HepG2 (cell line): ENCODE results near the gene SSTR5. TPM values are rescaled to one million over a fixed set of nuclear protein-coding genes. Genes with fewer than 3 reads are reported as not detected.
A peak's percentile ranks its signal among the peaks of the same experiment; 100 is the strongest.

Experiments
- ATM ChIP-seq: fragments of 450-650 bp; IDR thresholded peaks from 2 replicates; pipeline ENCODE4 v1.7.1; 2017; ENCODE audit warnings: mild to moderate bottlenecking, borderline replicate concordance
- EZH2 ChIP-seq: conservative IDR thresholded peaks from 2 replicates; pipeline ENCODE4 v1.6.1; 2012; ENCODE audit warnings: mild to moderate bottlenecking, low read depth, low read length, moderate library complexity
- FOXA3 ChIP-seq: IDR thresholded peaks from 2 replicates; pipeline ENCODE4 v1.6.1; 2016; ENCODE audit warnings: missing genetic modification reagents, missing compliant biosample characterization
- HNRNPK ChIP-seq: fragments of 200-400 bp; formaldehyde crosslinking; IDR thresholded peaks from 2 replicates; pipeline ENCODE4 v1.6.1; 2018; ENCODE audit warnings: low read length, low read depth, moderate library complexity, mild to moderate bottlenecking; ENCODE audit not compliant: poor library complexity, severe bottlenecking
- KDM2A ChIP-seq: sonication (generic); formaldehyde crosslinking; IDR thresholded peaks from 2 replicates; pipeline ENCODE4 v1.4.0; 2020; ENCODE audit warnings: low read depth, missing genetic modification reagents, borderline replicate concordance
- NR2C2 ChIP-seq: sonication (generic); formaldehyde crosslinking; IDR thresholded peaks from 2 replicates; pipeline ENCODE4 v1.4.0; 2020; ENCODE audit warnings: missing genetic modification reagents, mild to moderate bottlenecking, moderate library complexity, borderline replicate concordance
- PHF21A ChIP-seq: sonication (generic); formaldehyde crosslinking; IDR thresholded peaks from 2 replicates; pipeline ENCODE4 v1.5.0; 2020; ENCODE audit warnings: mild to moderate bottlenecking, missing genetic modification reagents
- RFX5 ChIP-seq: IDR thresholded peaks from 2 replicates; pipeline ENCODE4 v1.6.1; 2011; ENCODE audit warnings: low read depth, low read length, improper control_type of control experiment
- SOX5 ChIP-seq: IDR thresholded peaks from 2 replicates; pipeline ENCODE4 v1.6.1; 2016; ENCODE audit warnings: borderline replicate concordance
- SOX6 ChIP-seq, 2 experiments: fragments of 450-650 bp in 1 of 2; sonication (generic) in 1 of 2; formaldehyde crosslinking in 1 of 2; IDR thresholded peaks; 2 replicates each; pipeline versions ENCODE4 v1.4.0 to v1.6.1; 2017 to 2020; ENCODE audit warnings: antibody characterized with exemption in 1 of 2, mild to moderate bottlenecking in 1 of 2, missing genetic modification reagents in 1 of 2
- TEAD3 ChIP-seq: optimal IDR thresholded peaks from 2 replicates; pipeline ENCODE3; 2016; ENCODE audit warnings: borderline replicate concordance
- ZNF101 ChIP-seq: sonication (generic); formaldehyde crosslinking; IDR thresholded peaks from 2 replicates; pipeline ENCODE4 v1.4.0; 2020; ENCODE audit warnings: mild to moderate bottlenecking, low read depth, missing genetic modification reagents, borderline replicate concordance
- ZNF232 ChIP-seq: sonication (generic); formaldehyde crosslinking; IDR thresholded peaks from 2 replicates; pipeline ENCODE4 v1.4.0; 2020; ENCODE audit warnings: missing genetic modification reagents, borderline replicate concordance
- ZNF256 ChIP-seq: sonication (generic); formaldehyde crosslinking; conservative IDR thresholded peaks from 2 replicates; pipeline ENCODE4 v1.4.0; 2020; ENCODE audit warnings: missing genetic modification reagents
- ZNF776 ChIP-seq: sonication (generic); formaldehyde crosslinking; IDR thresholded peaks from 2 replicates; pipeline ENCODE4 v1.4.0; 2020; ENCODE audit warnings: mild to moderate bottlenecking, missing genetic modification reagents
- polyA plus RNA-seq, 8 experiments: library from polyadenylated mRNA; depleted of rRNA in 3 of 8; stranded (reverse) in 7 of 8; unstranded in 1 of 8; fragments of >200 nt; fragmentation: Illumina TruSeq in 4 of 8; extraction: Trizol in 4 of 8; gene quantifications; 2 replicates each; pipeline versions ENCODE4 v1.2.1 to v1.2.3, GENCODE V29; 2011 to 2016; ENCODE audit warnings: low read depth in 4 of 8, missing spikeins in 1 of 8, mixed read lengths in 1 of 8; ENCODE audit not compliant: insufficient read depth in 1 of 8
- total RNA-seq, 5 experiments: library from RNA; depleted of rRNA; stranded (reverse); fragments of >200 nt; fragmentation: Illumina TruSeq; extraction: Trizol; gene quantifications; 2 replicates each; pipeline ENCODE4 v1.2.3, GENCODE V29; 2016; ENCODE audit warnings: low read depth in 1 of 5
- TF ChIP-seq, protein P1 (sequence below): IDR thresholded peaks from 2 replicates; pipeline ENCODE4 v1.4.0; 2020; ENCODE audit warnings: mild to moderate bottlenecking, missing genetic modification reagents
- TF ChIP-seq, protein P2 (sequence below): sonication (generic); formaldehyde crosslinking; IDR thresholded peaks from 2 replicates; pipeline ENCODE4 v1.4.0; 2020; ENCODE audit warnings: missing genetic modification reagents
- TF ChIP-seq, protein P3 (sequence below): sonication (generic); formaldehyde crosslinking; IDR thresholded peaks from 2 replicates; pipeline ENCODE4 v1.9.0; 2021; ENCODE audit warnings: missing genetic modification reagents, mild to moderate bottlenecking, borderline replicate concordance
- TF ChIP-seq, protein P4 (sequence below): sonication (generic); formaldehyde crosslinking; IDR thresholded peaks from 2 replicates; pipeline ENCODE4 v1.4.0; 2020; ENCODE audit warnings: missing genetic modification reagents
- TF ChIP-seq, protein P5 (sequence below): sonication (generic); formaldehyde crosslinking; IDR thresholded peaks from 2 replicates; pipeline ENCODE4 v1.5.0; 2020; ENCODE audit warnings: missing genetic modification reagents, mild to moderate bottlenecking, borderline replicate concordance

The SSTR5 gene
- total and polyA plus RNA-seq, 2 of the 13 experiments (the other 11 are each of a cell fraction or from before 2014, with no cell fraction given): 0.20 to 0.49 TPM

DNA sequence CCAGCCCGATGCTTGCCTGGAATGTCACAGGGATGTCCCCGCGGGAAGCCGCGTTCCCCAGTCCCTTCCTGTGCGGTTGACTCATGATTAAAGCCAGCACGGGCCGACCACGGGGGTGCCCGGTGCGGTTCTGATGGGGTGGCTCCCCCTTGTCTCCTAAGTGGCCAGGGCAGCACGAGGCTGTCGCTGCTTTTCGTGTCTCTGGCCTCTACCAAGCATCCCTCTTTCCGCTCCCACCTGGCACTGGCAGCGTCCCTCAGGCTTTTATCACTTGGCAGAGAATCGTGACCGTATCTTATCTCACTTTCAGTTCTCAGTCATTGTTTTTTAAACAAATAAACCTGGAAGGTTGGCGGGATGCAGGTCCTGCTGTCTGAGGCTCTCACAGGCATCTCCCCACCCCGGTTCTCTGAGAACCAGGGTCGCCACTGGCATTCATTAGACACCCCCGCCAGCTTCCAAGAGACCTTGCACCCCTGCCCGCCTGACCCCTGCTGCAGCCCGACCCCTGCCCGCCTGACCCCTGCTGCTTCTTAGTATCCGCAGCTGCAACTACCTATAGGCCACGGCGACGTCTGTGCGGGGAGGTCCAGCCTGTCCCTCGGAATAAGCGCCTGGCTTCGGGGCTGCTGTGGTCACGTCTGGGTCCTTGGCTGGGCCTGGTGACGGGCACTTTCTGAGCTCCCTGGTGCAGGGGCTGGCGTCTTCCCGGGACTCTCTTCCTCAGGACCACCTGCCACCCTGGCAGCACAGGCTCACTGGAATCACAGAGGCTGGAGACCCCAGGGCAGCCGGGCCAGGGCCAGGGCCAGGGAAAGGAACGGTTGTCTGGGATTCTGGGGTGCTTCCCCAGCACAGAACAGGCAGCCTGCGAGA is 16.0 kb downstream of the SSTR5 start (continued):
- TF ChIP-seq, protein P1, sequence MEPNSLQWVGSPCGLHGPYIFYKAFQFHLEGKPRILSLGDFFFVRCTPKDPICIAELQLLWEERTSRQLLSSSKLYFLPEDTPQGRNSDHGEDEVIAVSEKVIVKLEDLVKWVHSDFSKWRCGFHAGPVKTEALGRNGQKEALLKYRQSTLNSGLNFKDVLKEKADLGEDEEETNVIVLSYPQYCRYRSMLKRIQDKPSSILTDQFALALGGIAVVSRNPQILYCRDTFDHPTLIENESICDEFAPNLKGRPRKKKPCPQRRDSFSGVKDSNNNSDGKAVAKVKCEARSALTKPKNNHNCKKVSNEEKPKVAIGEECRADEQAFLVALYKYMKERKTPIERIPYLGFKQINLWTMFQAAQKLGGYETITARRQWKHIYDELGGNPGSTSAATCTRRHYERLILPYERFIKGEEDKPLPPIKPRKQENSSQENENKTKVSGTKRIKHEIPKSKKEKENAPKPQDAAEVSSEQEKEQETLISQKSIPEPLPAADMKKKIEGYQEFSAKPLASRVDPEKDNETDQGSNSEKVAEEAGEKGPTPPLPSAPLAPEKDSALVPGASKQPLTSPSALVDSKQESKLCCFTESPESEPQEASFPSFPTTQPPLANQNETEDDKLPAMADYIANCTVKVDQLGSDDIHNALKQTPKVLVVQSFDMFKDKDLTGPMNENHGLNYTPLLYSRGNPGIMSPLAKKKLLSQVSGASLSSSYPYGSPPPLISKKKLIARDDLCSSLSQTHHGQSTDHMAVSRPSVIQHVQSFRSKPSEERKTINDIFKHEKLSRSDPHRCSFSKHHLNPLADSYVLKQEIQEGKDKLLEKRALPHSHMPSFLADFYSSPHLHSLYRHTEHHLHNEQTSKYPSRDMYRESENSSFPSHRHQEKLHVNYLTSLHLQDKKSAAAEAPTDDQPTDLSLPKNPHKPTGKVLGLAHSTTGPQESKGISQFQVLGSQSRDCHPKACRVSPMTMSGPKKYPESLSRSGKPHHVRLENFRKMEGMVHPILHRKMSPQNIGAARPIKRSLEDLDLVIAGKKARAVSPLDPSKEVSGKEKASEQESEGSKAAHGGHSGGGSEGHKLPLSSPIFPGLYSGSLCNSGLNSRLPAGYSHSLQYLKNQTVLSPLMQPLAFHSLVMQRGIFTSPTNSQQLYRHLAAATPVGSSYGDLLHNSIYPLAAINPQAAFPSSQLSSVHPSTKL (CRISPR knock-in tag): peak; percentile 18; the same call in 1 of the 2 replicates
- TF ChIP-seq NR2C2 (CRISPR knock-in tag) (0 out of 2 replicates have a peak, but pooled peaks have one; percentile 24), ZNF256 (CRISPR knock-in tag) (no peak), KDM2A (CRISPR knock-in tag) (peak; percentile 71; the same call in 1 of the 2 replicates), PHF21A (CRISPR knock-in tag) (peak; percentile 52; the same call in 1 of the 2 replicates), ZNF776 (0 out of 2 replicates have a peak, but pooled peaks have one; percentile 8), ZNF101 (CRISPR knock-in tag) (no peak), FOXA3 (no peak), EZH2 (no peak), ATM (no peak), RFX5 (no peak), ZNF232 (CRISPR knock-in tag) (no peak), SOX5 (CRISPR knock-in tag) (peak; percentile 40; the same call in 1 of the 2 replicates), HNRNPK (no peak), SOX6 (IDR thresholded peaks at IDR 0.05) (no peak), SOX6 (CRISPR knock-in tag; IDR thresholded peaks at IDR 0.05) (peak; percentile 69), TEAD3 (CRISPR knock-in tag) (peak; percentile 58)
- TF ChIP-seq, protein P2, sequence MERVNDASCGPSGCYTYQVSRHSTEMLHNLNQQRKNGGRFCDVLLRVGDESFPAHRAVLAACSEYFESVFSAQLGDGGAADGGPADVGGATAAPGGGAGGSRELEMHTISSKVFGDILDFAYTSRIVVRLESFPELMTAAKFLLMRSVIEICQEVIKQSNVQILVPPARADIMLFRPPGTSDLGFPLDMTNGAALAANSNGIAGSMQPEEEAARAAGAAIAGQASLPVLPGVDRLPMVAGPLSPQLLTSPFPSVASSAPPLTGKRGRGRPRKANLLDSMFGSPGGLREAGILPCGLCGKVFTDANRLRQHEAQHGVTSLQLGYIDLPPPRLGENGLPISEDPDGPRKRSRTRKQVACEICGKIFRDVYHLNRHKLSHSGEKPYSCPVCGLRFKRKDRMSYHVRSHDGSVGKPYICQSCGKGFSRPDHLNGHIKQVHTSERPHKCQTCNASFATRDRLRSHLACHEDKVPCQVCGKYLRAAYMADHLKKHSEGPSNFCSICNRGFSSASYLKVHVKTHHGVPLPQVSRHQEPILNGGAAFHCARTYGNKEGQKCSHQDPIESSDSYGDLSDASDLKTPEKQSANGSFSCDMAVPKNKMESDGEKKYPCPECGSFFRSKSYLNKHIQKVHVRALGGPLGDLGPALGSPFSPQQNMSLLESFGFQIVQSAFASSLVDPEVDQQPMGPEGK (CRISPR knock-in tag): 0 out of 2 replicates have a peak, but pooled peaks have one; percentile 14
- TF ChIP-seq, protein P3, sequence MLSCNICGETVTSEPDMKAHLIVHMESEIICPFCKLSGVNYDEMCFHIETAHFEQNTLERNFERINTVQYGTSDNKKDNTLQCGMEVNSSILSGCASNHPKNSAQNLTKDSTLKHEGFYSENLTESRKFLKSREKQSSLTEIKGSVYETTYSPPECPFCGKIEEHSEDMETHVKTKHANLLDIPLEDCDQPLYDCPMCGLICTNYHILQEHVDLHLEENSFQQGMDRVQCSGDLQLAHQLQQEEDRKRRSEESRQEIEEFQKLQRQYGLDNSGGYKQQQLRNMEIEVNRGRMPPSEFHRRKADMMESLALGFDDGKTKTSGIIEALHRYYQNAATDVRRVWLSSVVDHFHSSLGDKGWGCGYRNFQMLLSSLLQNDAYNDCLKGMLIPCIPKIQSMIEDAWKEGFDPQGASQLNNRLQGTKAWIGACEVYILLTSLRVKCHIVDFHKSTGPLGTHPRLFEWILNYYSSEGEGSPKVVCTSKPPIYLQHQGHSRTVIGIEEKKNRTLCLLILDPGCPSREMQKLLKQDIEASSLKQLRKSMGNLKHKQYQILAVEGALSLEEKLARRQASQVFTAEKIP: no peak
- TF ChIP-seq, protein P4, sequence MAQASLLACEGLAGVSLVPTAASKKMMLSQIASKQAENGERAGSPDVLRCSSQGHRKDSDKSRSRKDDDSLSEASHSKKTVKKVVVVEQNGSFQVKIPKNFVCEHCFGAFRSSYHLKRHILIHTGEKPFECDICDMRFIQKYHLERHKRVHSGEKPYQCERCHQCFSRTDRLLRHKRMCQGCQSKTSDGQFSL (CRISPR knock-in tag): no peak
- TF ChIP-seq, protein P5, sequence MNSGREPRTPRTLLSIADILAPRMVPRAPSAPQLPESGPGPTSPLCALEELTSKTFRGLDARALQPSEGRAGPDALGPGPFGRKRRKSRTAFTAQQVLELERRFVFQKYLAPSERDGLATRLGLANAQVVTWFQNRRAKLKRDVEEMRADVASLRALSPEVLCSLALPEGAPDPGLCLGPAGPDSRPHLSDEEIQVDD (CRISPR knock-in tag): no peak
